ENCODE measurements around the gene TTC7B. TPM values are rescaled to one million over a fixed set of nuclear protein-coding genes. Genes with fewer than 3 reads are reported as not detected.
A peak's percentile ranks its signal among the peaks of the same experiment; 100 is the strongest.

Gene TTC7B
- polyA plus RNA-seq, 1 donor: 43.7 TPM

- no peak for DNase-seq
These were observed 309.5 kb downstream of the TTC7B start for GRCh38 chr14:90506748-90507147.

GRCh38 chr14:90505531-90505930 lies 310.7 kb downstream of the TTC7B start:
- no peak for DNase-seq

GRCh38 chr14:90504643-90505042 lies 311.6 kb downstream of the TTC7B start:
- no peak for DNase-seq

- DNase-seq: no peak
These were observed 312.6 kb downstream of the TTC7B start for GRCh38 chr14:90503582-90503981.

GRCh38 chr14:90502760-90503159 lies 313.5 kb downstream of the TTC7B start:
- no peak for DNase-seq

GRCh38 chr14:90500665-90501370 lies 315.4 kb downstream of the TTC7B start:
- DNase-seq: no peak

GRCh38 chr14:90499908-90500664 lies 316.1 kb downstream of the TTC7B start:
- DNase-seq: no peak

GRCh38 chr14:90499121-90499520 lies 317.1 kb downstream of the TTC7B start:
- DNase-seq: no peak

- no peak for DNase-seq
These were observed 318.0 kb downstream of the TTC7B start for GRCh38 chr14:90498198-90498597.

GRCh38 chr14:90496379-90496778 lies 319.9 kb downstream of the TTC7B start:
- DNase-seq: no peak

GRCh38 chr14:90495357-90496276 lies 320.6 kb downstream of the TTC7B start:
- peak; percentile 71 for DNase-seq

- DNase-seq: no peak
These were observed 324.2 kb downstream of the TTC7B start for GRCh38 chr14:90491911-90492531.

- peak; percentile 79 for DNase-seq
These were observed 324.9 kb downstream of the TTC7B start for GRCh38 chr14:90491221-90491885.

- DNase-seq: no peak
These were observed 325.5 kb downstream of the TTC7B start for GRCh38 chr14:90490720-90491050.

GRCh38 chr14:90489916-90490719 lies 326.1 kb downstream of the TTC7B start:
- DNase-seq: no peak

- no peak for DNase-seq
These were observed 326.9 kb downstream of the TTC7B start for GRCh38 chr14:90489306-90489705.

- no peak for DNase-seq
These were observed 328.0 kb downstream of the TTC7B start for GRCh38 chr14:90488256-90488655.

- DNase-seq: no peak
These were observed 328.8 kb downstream of the TTC7B start for GRCh38 chr14:90487462-90487861.

GRCh38 chr14:90487031-90487430 lies 329.2 kb downstream of the TTC7B start:
- no peak for DNase-seq

GRCh38 chr14:90484291-90484690 lies 331.9 kb downstream of the TTC7B start:
- no peak for DNase-seq

- DNase-seq: no peak
These were observed 332.7 kb downstream of the TTC7B start for GRCh38 chr14:90483571-90483974.
